ENCODE data around the gene LENEP. TPM values are rescaled to one million over a fixed set of nuclear protein-coding genes. Genes with fewer than 3 reads are reported as not detected.

LENEP gene
- total RNA-seq, 1 donor from 2014 or later, result 0.82 TPM

- H3K4me1 Mint-ChIP-seq (ENCODE audit: unreplicated experiment), result peaks cover 33% of the 10 kb centered on the region
- peak; percentile 43 for DNase-seq (ENCODE audit: low spot score)
- H3K27me3 Mint-ChIP-seq (ENCODE audit: unreplicated experiment), result peaks cover 13% of the 10 kb centered on the region
- TF ChIP-seq CTCF (IDR thresholded peaks at IDR 0.05; ENCODE audit: unreplicated experiment), result no peak
- H3K9me3 Mint-ChIP-seq (ENCODE audit: unreplicated experiment), result no peaks in the 10 kb centered on the region
- H3K36me3 Mint-ChIP-seq (ENCODE audit: low read depth, unreplicated experiment), result peaks cover 4% of the 10 kb centered on the region
- H3K4me3 Mint-ChIP-seq (ENCODE audit: unreplicated experiment), result peak within 1 kb of the TSS; percentile 97
- H3K27ac Mint-ChIP-seq (ENCODE audit: unreplicated experiment), result peak within 1 kb of the TSS; percentile 77
These were observed 9.3 kb downstream of the LENEP start, which contains the start of gene ZBTB7B for GRCh38 chr1:155002464-155003226. Gene ZBTB7B (plus strand): TSS chr1:155002802. CDS start chr1:155014661, 11,859 bp downstream.

GRCh38 chr1:155003227-155003765, 9.9 kb downstream of the LENEP start:
- no peak for TF ChIP-seq CTCF (IDR thresholded peaks at IDR 0.05; ENCODE audit: unreplicated experiment)
- Mint-ChIP-seq H3K9me3 (ENCODE audit: unreplicated experiment) (no peaks in the 10 kb centered on the region), H3K36me3 (ENCODE audit: low read depth, unreplicated experiment) (peaks cover 4% of the 10 kb centered on the region), H3K27ac (ENCODE audit: unreplicated experiment) (peak overlapping the region; percentile 77), H3K4me3 (ENCODE audit: unreplicated experiment) (peak overlapping the region; percentile 97), H3K4me1 (ENCODE audit: unreplicated experiment) (peaks cover 33% of the 10 kb centered on the region), H3K27me3 (ENCODE audit: unreplicated experiment) (peaks cover 13% of the 10 kb centered on the region)
- peak; percentile 33 for DNase-seq (ENCODE audit: low spot score)

GRCh38 chr1:155003766-155004351, 10.5 kb downstream of the LENEP start:
- TF ChIP-seq CTCF (IDR thresholded peaks at IDR 0.05; ENCODE audit: unreplicated experiment), result no peak
- peaks cover 11% of the 10 kb centered on the region for H3K27me3 Mint-ChIP-seq (ENCODE audit: unreplicated experiment)
- peak overlapping the region; percentile 97 for H3K4me3 Mint-ChIP-seq (ENCODE audit: unreplicated experiment)
- peaks cover 4% of the 10 kb centered on the region for H3K36me3 Mint-ChIP-seq (ENCODE audit: low read depth, unreplicated experiment)
- peak overlapping the region; percentile 77 for H3K27ac Mint-ChIP-seq (ENCODE audit: unreplicated experiment)
- H3K9me3 Mint-ChIP-seq (ENCODE audit: unreplicated experiment), result no peaks in the 10 kb centered on the region
- H3K4me1 Mint-ChIP-seq (ENCODE audit: unreplicated experiment), result peaks cover 33% of the 10 kb centered on the region
- no peak for DNase-seq (ENCODE audit: low spot score)

- no peak for DNase-seq (ENCODE audit: low spot score)
- no peak for TF ChIP-seq CTCF (IDR thresholded peaks at IDR 0.05; ENCODE audit: unreplicated experiment)
- Mint-ChIP-seq H3K27me3 (ENCODE audit: unreplicated experiment) (peaks cover 8% of the 10 kb centered on the region), H3K4me3 (ENCODE audit: unreplicated experiment) (peak overlapping the region; percentile 85), H3K27ac (ENCODE audit: unreplicated experiment) (peak overlapping the region; percentile 67), H3K9me3 (ENCODE audit: unreplicated experiment) (no peaks in the 10 kb centered on the region), H3K36me3 (ENCODE audit: low read depth, unreplicated experiment) (peaks cover 4% of the 10 kb centered on the region), H3K4me1 (ENCODE audit: unreplicated experiment) (peaks cover 31% of the 10 kb centered on the region)
These were observed 11.1 kb downstream of the LENEP start for GRCh38 chr1:155004352-155005075.

All from endothelial cell (in vitro differentiated cells).